GM19023 (cell line): ENCODE measurements around the gene MT1F.

Source experiments
- ATAC-seq: cut with Tn5 transposase; IDR thresholded peaks from one replicate; pipeline ENCODE4 v1.9.1; 2021; ENCODE audit warnings: mild to moderate bottlenecking, moderate library complexity; ENCODE audit not compliant: unreplicated experiment

The MT1F gene

GRCh38 chr16:56691885-56692284 is 34.1 kb downstream of the MT1F start:
- no peak for ATAC-seq

- ATAC-seq = no peak
Measured at GRCh38 chr16:56695246-56695645, 37.5 kb downstream of the MT1F start.

GRCh38 chr16:56697456-56698155 is 39.8 kb downstream of the MT1F start:
- no peak for ATAC-seq

GRCh38 chr16:56700195-56700594 is 42.4 kb downstream of the MT1F start:
- ATAC-seq = no peak

GRCh38 chr16:56700631-56701030 is 42.9 kb downstream of the MT1F start:
- ATAC-seq = no peak

- ATAC-seq = no peak
Measured at GRCh38 chr16:56701534-56701933, 43.8 kb downstream of the MT1F start.

GRCh38 chr16:56702836-56703235 is 45.1 kb downstream of the MT1F start:
- no peak for ATAC-seq
